HG02973 (cell line): Measurements from ENCODE around the gene NRXN3.
A peak's percentile ranks its signal among the peaks of the same experiment; 100 is the strongest.

Experiments
- ATAC-seq: cut with Tn5 transposase; IDR thresholded peaks from one replicate; pipeline ENCODE4 v1.9.1; 2021; ENCODE audit warnings: moderate library complexity; ENCODE audit not compliant: unreplicated experiment

The NRXN3 gene

DNA sequence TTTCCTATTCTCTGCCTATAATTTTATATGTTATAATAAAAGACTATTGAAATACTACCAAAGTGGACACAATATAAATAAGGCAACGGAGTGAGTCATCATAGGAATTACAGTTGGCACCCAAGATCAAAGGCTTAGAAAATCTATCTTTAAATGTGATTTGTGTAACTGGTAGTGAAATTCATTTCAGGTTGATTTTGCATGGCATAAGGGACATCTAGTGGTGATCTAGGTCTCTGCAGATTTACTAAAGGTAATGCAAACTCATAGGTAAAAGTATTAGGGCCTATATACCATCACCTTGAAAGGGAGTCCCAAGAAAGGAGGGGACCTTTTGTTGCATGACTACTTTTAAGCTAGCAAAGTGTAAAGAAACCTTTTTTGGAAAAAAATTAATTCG, 527.2 kb downstream of the NRXN3 start:
- no peak for ATAC-seq

DNA sequence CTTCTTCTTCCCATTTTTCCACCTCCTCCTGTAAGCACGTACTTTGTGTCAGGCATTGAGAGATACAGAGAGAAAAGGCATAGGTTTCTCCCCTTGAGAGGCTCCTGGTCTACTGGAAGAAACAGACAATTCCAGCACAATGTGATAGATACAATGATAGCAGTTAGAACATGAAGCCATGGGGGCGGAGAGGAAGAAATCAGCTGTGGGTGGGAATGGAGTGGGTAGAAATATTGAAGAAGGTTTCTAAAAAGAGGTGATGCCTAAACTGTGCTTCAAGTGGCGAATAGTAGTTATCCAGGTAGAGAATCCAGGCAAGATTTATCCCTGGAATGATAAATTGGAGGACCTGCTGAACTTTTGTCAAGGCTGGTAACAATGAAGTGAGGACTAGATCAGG, 528.8 kb downstream of the NRXN3 start:
- ATAC-seq, result no peak

GRCh38 chr14:78700236-78700635, 530.1 kb downstream of the NRXN3 start:
- no peak for ATAC-seq

- no peak for ATAC-seq
These were observed 531.1 kb downstream of the NRXN3 start for GRCh38 chr14:78701246-78701645.

DNA sequence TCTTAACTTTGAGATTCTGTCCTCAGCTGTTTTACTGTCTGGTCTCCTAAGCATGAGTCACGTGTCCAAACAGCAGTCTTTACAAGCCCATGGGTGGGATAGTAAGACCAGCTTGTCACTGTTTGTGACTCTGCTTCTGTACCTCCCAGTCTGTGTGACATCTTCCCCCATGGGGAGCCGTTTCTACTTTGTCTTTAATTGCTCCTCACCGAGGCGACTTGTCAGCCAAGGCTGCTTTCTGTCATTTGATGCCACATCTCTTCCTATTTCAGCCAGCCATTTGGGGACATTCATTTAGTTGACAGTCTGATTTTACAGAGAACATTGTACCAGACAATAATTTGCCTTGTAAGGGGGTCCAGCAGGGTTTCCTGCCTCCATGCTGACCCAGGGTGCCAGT, 534.8 kb downstream of the NRXN3 start:
- no peak for ATAC-seq

- no peak for ATAC-seq
These were observed 535.8 kb downstream of the NRXN3 start for GRCh38 chr14:78705989-78706388.

DNA sequence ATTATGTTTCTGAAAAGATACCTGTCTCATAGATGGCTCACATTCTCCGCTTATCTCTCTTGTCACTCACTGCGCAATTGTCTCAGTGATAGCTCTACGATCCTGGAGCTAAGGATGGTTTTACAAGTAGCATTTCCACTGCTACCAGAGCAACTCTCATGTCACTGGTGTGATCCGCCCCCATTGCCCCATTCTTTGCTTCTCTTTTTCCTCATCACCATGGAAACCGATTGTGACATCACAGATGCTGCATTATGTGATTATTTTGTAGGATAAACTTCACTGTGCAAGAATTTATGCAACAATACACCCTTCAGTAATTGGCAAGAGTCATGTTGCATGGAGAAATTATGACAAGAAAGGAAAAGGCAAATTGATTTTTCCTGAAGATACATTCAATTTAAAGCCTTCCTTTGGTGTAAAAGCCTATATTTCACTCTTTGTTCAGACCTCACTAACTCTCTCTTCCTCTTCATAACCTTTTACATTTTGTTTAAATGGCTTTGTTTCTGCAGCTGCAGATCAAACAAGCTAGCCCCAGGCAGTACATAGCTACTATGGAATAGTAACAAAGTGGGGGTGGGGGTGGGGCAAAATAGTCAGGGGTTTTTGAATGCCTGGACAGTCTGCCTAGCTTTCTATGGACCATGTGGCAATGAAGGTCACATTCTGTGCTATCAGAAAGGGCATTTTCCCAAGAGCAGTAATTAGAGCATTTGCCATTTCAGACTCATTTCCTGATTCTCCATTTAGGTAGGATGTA, 539.8 kb downstream of the NRXN3 start:
- ATAC-seq, result no peak

- ATAC-seq, result no peak
These were observed 540.8 kb downstream of the NRXN3 start for GRCh38 chr14:78710963-78711362.

- no peak for ATAC-seq
These were observed 543.5 kb downstream of the NRXN3 start for GRCh38 chr14:78713716-78714115.

DNA sequence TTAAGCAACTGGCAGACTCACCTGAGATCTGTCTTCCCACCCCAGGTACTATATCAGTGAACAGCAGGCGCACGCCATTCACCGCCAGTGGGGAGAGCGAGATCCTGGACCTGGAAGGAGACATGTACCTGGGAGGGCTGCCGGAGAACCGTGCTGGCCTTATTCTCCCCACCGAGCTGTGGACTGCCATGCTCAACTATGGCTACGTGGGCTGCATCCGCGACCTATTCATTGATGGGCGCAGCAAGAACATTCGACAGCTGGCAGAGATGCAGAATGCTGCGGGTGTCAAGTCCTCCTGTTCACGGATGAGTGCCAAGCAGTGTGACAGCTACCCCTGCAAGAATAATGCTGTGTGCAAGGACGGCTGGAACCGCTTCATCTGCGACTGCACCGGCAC, 544.5 kb downstream of the NRXN3 start:
- no peak for ATAC-seq

GRCh38 chr14:78721756-78722480, 551.7 kb downstream of the NRXN3 start:
- no peak for ATAC-seq

DNA sequence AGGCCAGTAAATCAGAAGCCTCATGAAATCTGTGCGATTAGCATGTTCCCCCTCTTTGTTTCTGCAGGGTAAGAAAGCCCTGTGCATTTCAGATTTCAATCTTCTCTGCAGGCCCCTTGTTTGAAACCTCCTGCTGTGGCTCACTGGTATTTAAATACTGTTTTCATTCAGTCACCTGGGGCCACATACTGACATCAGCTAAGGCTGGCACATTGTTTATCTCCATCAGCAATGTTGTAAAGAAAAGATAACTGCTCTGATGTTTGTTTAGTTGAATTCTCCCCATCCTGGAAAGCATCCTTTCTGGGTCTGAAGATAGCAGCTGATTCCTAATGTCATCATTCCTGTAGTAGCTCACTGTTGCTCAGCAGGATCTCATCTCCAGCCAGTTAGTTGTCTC, 554.9 kb downstream of the NRXN3 start:
- ATAC-seq, result no peak

DNA sequence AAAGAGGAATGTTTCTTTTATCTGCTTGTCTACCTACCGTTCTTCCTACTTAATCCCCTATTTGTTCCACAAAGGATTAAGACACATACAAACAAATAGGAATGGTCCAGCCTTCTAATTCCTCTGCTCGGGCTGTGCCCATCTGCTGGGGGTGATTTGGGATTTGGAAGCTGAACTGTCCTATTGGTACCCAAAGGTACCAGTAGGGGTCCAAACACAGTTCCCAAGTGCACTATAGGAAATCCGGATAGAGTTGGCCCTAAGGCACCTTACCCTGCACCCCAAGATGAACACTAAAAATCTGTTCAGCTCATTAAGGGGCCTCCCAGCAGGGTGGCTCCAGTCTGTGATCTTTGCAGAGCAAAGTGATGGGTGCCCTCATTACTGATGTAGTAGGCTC, 566.9 kb downstream of the NRXN3 start:
- no peak for ATAC-seq

DNA sequence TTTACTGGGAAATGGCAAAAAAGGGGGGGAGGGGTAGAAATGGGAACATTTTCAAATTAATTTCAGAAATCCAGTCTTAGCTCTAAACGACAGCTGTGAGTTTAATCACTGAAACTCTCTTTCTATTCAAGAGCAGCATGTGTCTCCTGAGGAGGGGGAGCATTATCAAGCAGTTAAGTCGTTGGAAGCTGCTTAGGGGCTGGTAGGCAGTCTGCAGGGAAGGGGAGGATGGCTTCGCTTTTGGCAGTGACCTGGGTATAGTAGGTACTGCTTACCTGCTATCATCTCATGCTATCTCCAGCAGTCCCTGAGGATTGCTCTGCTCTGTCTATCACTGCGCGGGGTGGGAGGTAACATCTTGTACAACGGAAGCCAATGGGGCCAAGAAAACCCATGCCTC, 567.4 kb downstream of the NRXN3 start:
- no peak for ATAC-seq

GRCh38 chr14:78746086-78746595, 576.0 kb downstream of the NRXN3 start:
- ATAC-seq, result no peak

DNA sequence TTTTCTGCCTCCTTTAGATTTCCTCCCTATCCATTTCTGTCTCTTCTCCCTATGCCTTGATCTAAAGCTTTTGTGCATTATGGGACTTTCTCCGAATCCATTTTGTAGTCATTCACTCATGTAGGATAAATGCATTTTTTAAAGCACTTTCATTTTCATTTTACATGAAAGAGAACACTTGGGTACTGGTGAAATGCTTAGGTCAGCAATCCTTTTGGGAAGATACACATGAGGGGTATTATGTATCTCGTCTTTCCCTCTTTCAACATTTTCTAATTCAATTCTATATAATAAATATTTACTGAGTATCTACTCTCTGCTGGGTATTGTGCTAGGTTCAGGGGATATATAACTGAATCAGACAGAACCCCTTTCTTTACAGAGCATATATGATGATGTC, 577.6 kb downstream of the NRXN3 start:
- no peak for ATAC-seq

GRCh38 chr14:78752518-78753188, 582.5 kb downstream of the NRXN3 start:
- peak; percentile 77 for ATAC-seq

DNA sequence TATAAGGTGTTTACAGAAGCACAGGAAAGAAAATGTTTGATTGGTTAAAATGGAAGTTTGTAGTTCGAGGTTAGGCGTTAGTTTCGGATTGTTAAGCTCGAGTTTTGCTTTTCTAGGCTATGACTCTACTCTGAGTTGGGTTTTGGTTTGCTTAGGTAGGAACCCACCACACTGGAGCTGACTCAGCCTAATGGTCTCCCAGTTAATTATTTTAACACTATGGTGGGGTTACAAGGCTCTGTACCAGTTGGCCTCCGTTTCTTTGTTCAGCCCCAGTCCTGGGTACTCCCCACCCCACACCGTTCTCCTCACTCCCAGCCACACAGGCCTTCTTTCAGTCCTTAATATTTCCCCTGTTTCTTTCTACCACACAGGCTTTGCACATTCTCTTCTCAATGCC, 583.9 kb downstream of the NRXN3 start:
- ATAC-seq, result no peak

GRCh38 chr14:78758333-78758732, 588.2 kb downstream of the NRXN3 start:
- ATAC-seq, result peak; percentile 62

DNA sequence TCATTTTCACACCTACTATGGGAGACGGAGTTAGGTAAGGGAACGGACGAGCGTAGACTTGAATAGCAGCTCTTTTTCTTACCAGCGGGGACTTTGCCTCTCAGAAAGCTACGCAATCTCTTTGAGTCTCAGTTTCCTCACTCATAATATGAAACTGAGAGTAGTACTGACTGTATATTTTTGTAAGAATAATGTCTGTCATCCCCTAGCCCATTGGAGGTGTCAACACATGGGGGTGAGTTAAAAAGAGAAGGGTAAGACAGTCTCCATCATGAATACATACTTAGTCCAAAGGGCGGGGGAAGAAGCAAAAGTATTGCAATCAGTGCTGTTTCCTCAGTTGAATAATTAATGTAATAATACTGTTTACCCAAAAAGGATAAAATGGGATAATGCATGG, 592.2 kb downstream of the NRXN3 start:
- no peak for ATAC-seq

DNA sequence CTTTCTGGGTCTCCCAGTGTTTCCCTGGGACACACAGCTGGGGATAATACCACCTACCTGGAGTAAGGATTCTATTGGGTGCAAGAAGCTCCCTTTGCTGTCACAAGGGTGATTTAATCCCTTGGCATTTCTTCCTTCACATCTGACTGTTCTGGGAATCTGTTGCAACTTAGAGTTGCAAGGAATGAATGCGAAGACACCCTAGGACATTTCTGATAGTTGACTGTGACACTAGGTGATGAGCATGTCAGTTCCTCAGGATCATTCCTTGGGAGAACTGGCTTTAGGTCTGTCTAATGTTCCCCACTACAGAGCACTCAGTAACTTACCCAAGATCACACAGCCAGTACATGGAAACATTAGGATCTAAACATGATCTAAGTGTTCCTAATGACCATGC, 593.6 kb downstream of the NRXN3 start:
- ATAC-seq, result no peak

- ATAC-seq, result no peak
These were observed 594.1 kb downstream of the NRXN3 start for GRCh38 chr14:78764240-78764639.
